ENCODE results near the gene OTOA. TPM values are rescaled to one million over a fixed set of nuclear protein-coding genes. Genes with fewer than 3 reads are reported as not detected.
"Not testable (repeated sequence)": the region's sequence is repeated elsewhere in the genome, so short reads cannot be mapped to it uniquely, and the experiment has no call there.

Gene OTOA
- 0.10 TPM for total RNA-seq

- DNase-seq = no peak
These were observed at the start of gene OTOA for GRCh38 chr16:21663889-21664647. OTOA (plus strand) TSS chr16:21663968; CDS start chr16:21678515, 14,547 bp downstream.

GRCh38 chr16:21614896-21615295 lies 48.9 kb upstream of the OTOA start:
- no peak for DNase-seq

GRCh38 chr16:21617607-21618006 lies 46.2 kb upstream of the OTOA start:
- no peak for DNase-seq

DNA sequence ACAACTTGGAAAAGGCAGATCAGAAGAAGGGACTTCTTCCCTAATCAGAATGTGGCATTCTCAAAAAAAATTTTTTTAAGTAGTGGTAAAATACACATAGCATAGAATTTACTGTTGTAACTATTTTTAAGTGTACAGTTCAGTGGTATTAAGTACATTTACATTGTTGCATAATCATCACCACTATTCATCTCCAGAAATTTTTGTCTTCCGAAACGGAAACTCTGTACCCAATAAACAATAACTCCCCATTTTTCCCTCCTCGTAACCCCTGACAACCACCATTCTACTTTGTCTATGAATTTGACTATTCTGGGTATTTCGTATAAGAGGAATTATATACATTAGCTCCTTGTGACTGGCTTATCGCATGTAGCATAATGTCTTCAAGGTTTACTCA lies 45.5 kb upstream of the OTOA start:
- DNase-seq = no peak

DNA sequence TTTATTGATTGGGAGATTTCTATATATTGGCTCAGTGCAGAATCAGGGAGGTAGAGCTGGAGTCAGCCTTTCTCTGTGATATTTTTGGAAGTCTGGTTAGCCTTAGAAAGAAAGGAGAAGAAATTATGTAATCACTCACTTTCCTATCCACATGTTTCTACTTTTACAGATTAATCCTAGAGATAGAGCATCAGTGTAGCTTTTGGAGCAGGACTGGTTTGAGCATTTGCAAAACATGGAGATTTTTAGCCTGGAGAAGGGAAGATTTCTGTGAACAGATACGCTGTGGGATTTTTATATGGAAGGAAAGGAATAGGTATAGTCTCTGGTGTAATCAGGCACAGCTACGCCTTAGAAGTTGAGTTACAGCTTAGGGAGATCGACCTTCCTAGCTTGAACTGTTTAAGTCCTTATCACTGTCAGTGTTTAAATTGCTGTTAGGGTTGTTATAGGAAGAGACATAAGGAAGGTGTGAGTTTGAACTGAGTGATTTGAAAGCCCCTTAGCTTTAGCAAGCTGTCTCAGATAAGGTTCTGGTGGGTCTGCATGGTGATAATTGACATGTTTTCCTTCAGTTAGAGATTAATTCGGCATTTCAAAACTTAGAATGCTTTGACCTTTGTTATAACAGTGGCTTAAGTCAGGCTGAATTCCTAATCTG lies 43.9 kb upstream of the OTOA start:
- DNase-seq = no peak

- DNase-seq = no peak
These were observed 43.2 kb upstream of the OTOA start for GRCh38 chr16:21620592-21620991.

DNA sequence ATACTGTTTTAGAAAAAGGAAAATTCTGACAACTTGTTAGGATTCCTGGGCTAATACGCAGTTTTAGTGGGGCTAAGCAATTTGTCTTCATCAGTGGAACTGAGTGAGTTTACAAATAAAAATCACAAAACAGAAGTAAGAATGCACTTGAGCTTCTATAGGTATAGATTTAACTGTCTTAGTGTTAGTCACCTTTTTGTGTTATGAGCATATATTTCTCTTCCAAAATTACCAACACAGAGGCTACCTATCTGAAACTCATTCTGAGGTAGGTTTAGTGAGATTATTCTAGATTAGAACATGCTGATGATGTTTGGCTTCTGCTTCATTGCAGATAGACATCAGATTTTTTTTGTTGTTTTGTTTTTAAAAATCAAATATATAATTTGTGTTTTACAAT lies 41.2 kb upstream of the OTOA start:
- no peak for DNase-seq

DNA sequence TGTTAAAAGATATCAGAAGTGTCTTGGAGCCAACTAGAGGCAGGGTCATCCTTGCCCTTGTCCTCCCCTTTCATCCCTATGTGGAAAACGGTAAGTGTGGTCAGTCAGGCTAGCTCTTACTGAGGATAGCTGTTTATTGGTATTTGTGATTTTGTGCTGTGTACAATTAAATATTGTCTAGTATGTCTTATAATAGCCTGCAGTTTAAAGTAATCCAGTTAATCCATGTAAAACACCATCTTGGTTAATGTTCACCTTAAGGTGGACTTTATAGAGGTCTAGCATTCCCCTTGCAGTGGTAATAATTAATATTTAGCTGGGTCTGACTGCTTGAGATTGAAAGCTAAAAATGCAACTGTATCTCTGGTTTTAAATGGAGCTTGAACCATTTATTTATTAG lies 38.7 kb upstream of the OTOA start:
- DNase-seq = no peak

GRCh38 chr16:21626659-21627277 lies 37.0 kb upstream of the OTOA start:
- DNase-seq = peak; percentile 30

DNA sequence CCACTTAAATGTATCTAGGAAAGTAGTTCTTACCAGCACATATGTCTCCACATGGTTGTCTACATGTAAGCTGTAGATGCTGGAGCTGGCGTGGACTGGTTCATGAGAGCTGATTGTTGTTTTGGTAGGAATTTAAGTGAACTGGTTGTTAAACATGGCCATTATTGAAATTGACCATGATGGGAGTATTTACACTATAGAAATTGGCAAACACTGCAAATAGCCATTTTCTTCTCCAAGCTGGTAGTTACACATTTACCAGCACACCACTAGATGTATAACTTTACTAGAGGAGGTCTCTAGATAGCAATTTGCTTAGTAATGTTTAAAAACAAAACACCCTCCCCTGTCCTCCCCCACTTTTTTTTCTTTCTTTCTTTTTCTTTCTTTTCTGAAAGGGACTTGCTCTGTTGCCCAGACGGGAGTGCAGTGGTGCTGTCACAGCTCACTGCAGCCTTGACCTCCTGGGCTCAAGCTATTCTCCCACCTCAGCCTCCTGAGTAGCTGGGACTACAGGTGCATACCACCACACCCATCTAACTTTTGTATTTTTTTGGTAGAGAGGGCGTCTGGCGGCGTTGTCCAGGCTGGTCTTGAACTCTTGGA lies 35.5 kb upstream of the OTOA start:
- DNase-seq = no peak

- DNase-seq = no peak
These were observed 35.0 kb upstream of the OTOA start for GRCh38 chr16:21628772-21629171.

GRCh38 chr16:21629616-21630539 lies 33.9 kb upstream of the OTOA start:
- not testable (repeated sequence) for DNase-seq

DNA sequence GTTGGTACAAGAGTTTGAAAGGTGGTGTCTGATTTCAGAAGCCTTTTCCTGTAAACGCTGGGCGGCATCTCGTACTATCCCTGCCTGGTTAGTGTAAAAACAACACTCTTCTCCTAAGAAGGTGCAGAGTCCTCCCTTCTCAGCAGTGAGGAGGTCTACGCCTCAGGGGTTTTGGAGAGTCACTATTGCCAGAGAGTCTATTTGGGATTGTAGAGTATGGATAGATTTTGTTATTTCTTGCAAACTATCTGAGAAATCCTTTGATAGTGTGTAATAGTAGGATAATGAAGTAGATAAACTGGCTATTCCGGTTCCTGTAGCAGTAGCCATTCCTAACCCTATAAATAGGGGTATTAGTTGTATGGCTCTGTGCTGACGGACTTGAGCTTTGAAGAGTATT lies 32.9 kb upstream of the OTOA start:
- not testable (repeated sequence) for DNase-seq

DNA sequence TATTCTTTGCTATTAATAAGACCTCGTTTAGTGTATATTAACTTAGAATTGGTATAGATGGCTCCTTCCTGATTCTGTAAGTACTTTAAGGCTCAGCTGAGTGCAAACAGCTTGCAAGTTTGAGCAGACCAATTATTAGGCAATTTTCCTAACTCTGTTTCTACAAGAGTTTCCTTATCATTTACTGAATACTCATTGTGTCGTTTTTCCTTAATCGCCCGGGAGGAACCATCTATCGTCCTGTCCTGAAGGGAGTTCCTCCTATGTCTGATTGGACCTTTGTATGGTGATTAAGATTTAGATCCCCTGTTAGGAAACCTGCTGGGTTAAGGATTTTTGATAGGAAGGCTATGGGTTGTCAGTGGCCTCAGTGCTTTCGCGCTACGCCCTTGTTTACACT lies 32.4 kb upstream of the OTOA start:
- DNase-seq = not testable (repeated sequence)

- not testable (repeated sequence) for DNase-seq
These were observed 31.7 kb upstream of the OTOA start for GRCh38 chr16:21631951-21632575.

DNA sequence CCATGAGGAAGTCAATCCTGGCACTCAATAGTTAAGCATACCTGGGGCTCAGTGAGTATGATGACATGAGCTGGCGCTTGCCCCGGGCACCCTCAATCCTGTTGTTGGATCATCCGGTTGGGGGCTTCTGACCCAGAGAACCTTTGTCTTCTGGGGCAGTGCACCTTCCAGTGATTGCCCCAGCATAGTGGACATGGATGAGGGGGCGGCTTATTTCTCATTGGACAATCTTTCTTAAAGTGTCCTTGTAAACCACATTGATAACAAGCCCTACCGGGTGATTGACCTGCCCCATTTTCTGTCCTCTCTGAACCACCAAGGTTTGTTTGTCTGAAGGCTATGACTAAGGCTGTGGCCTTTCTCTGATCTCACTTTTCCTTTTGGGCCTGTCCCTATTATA lies 29.6 kb upstream of the OTOA start:
- DNase-seq = no peak

GRCh38 chr16:21635694-21636093 lies 28.1 kb upstream of the OTOA start:
- DNase-seq = not testable (repeated sequence)

DNA sequence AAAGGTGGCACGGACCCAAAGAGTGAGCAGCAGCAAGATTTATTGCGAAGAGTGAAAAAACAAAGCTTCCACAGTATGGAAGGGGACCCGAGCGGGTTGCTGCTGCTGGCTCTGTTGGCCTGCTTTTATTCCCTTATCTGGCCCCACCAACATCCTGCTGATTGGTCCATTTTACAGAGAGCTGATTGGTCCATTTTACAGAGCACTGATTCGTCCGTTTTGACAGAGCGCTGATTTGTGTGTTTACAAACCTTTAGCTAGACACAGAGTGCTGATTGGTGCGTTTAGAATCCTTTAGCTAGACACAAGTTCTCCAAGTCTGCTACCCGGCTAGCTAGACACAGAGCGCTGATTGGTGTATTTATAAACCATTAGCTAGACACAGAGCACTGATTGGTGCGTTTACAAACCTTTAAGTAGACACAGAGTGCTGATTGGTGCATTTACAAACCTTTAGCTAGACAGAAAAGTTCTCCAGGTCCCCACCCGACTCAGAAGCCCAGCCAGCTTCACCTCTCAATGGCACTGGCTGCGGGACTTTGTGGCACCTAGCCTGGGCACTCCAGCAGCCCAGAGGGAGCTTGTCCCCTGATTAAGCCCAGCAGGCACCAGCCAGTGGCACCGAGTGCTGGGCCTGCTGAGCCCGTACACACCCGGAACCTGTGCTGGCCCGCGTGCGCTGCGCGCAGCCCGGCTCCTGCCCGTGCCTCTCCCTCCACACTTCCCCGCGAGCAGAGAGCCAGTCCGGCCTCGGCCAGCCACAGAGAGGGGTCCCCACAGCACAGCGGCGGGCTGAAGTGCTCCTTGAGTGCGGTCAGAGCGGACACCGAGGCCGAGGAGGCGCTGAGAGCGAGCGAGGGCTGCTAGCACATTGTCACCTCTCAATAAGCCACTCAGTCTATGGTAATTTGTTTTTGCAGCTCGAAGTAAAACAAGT lies 26.5 kb upstream of the OTOA start:
- no peak for DNase-seq

GRCh38 chr16:21638573-21638975 lies 25.2 kb upstream of the OTOA start:
- DNase-seq = no peak

DNA sequence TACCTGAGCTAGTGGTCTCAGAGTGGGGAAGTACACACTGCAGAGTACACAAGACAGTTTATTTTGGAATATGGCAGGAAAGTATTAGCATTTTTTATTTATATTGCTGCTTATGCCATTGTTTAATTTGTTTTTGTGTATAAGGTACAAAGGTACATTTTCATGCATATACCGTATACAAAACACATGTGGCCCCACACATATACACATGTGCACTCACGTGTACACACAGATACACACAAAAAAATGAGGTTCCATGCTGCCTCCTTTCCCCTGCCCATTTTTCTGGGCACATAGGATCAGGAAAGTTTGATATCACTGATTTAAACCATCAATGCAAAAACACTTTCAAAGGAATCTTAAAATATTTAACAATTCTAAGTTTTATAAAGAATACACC lies 24.3 kb upstream of the OTOA start:
- no peak for DNase-seq

All from tongue (tissue), 2 donors.